HCT116 (cell line): ENCODE results near the gene CFDP1. TPM values are rescaled to one million over a fixed set of nuclear protein-coding genes. Genes with fewer than 3 reads are reported as not detected.

ENCODE experiments used
- ATAC-seq: fragments of 200-7000 bp; cut with Tn5 transposase; 2 replicates; pipeline ENCODE4 v1.9.1; 2020; ENCODE audit warnings: mild to moderate bottlenecking, moderate library complexity
- BruUV-seq: library from RNA; stranded (reverse); fragments of 400-500 nt; replicated peaks from 2 replicates; lab custom pipeline; 2021; lab: Mats Ljungman, UMichigan
- CTCF ChIA-PET: fragments of 300-600 bp; sonication (Branson Sonifier 250); formaldehyde crosslinking; loops from one replicate; lab custom pipeline; 2021; ENCODE audit warnings: antibody characterized with exemption; lab: Charles Lee
- POLR2A ChIA-PET: fragments of 300-600, 350-600 bp; sonication (Branson Sonifier 250); formaldehyde crosslinking; loops from one replicate; lab custom pipeline; 2021; ENCODE audit warnings: antibody characterized with exemption; lab: Charles Lee
- RAD21 ChIA-PET, 2 experiments: fragments of 300-600 bp; sonication (Branson Sonifier 250); formaldehyde crosslinking; loops; one replicate each; lab custom pipeline; 2023; ENCODE audit warnings: low total read pairs in 2 of 2; ENCODE audit not compliant: uncharacterized antibody in 2 of 2, unreplicated experiment in 2 of 2, low non-redundant PET in 1 of 2; lab: Charles Lee
- DNase-seq: peaks from one replicate; pipeline ENCODE4 v3.0.0-alpha.2; 2010; ENCODE audit warnings: low read depth, low spot score
- H2AFZ ChIP-seq: fragments of 200-600 bp; shearing (Covaris generic), sonication (generic); 2 replicates; pipeline ENCODE4 v1.6.1; 2017; ENCODE audit warnings: low read depth, mixed run types, mixed read lengths, antibody characterized with exemption, low read length; ENCODE audit not compliant: poor library complexity, severe bottlenecking
- H3K27ac ChIP-seq: 2 replicates; pipeline ENCODE4 v1.5.1; 2012; ENCODE audit warnings: low read depth, low read length
- H3K27me3 ChIP-seq: fragments of 200-600 bp; sonication (generic); 2 replicates; pipeline ENCODE4 v1.6.1; 2016; ENCODE audit warnings: mixed run types, low read length, mixed read lengths; ENCODE audit not compliant: insufficient read depth
- H3K36me3 ChIP-seq, 2 experiments: fragments of 200-500 bp in 1 of 2; fragments of 200-600 bp in 1 of 2; sonication (Bioruptor generic) in 1 of 2; sonication (generic) in 1 of 2; 2 replicates each; pipeline versions ENCODE4 v1.5.1 to v1.6.1; 2014 to 2016; ENCODE audit warnings: low read length in 2 of 2, inconsistent platforms in 1 of 2, mixed read lengths in 1 of 2, mixed run types in 1 of 2; ENCODE audit not compliant: insufficient read depth in 2 of 2, control insufficient read depth in 1 of 2
- H3K4me1 ChIP-seq, 2 experiments: fragments of 200-600 bp in 1 of 2; sonication (generic) in 1 of 2; 2 replicates each; pipeline versions ENCODE4 v1.5.1 to v1.6.1; 2012 to 2017; ENCODE audit warnings: low read length in 2 of 2, inconsistent platforms in 1 of 2, mild to moderate bottlenecking in 1 of 2, mixed read lengths in 1 of 2, mixed run types in 1 of 2, moderate library complexity in 1 of 2; ENCODE audit not compliant: insufficient read depth in 2 of 2, control insufficient read depth in 1 of 2
- H3K4me2 ChIP-seq: fragments of 200-600 bp; sonication (generic); 2 replicates; pipeline ENCODE4 v1.6.1; 2017; ENCODE audit warnings: mixed run types, low read length, mixed read lengths
- H3K4me3 ChIP-seq, 2 experiments: fragments of 200-600 bp in 1 of 2; sonication (generic) in 1 of 2; replicated peaks in 1 of 2; 2 replicates each; pipeline ENCODE4 v1.5.1; 2011 to 2016; ENCODE audit warnings: low read length in 2 of 2, control low read depth in 1 of 2, low read depth in 1 of 2, mild to moderate bottlenecking in 1 of 2, mixed read lengths in 1 of 2, mixed run types in 1 of 2
- H3K79me2 ChIP-seq: fragments of 200-600 bp; sonication (generic); 2 replicates; pipeline ENCODE4 v1.6.1; 2017; ENCODE audit warnings: mild to moderate bottlenecking, mixed run types, low read length, moderate library complexity, mixed read lengths; ENCODE audit not compliant: insufficient read depth
- H3K9ac ChIP-seq: fragments of 200-600 bp; sonication (generic); 2 replicates; pipeline ENCODE4 v1.6.1; 2016; ENCODE audit warnings: low read length, mixed read lengths
- H3K9me2 ChIP-seq: fragments of 200-600 bp; sonication (generic), shearing (Covaris generic); 2 replicates; pipeline ENCODE4 v1.6.1; 2017; ENCODE audit warnings: mixed run types, mild to moderate bottlenecking, moderate library complexity; ENCODE audit not compliant: insufficient read depth
- H3K9me3 ChIP-seq, 2 experiments: fragments of 200-500 bp in 1 of 2; fragments of 200-600 bp in 1 of 2; sonication (Bioruptor generic) in 1 of 2; sonication (generic) in 1 of 2; 2 replicates each; pipeline ENCODE4 v1.6.1; 2014 to 2017; ENCODE audit warnings: low read length in 2 of 2, mixed read lengths in 2 of 2, inconsistent platforms in 1 of 2, low read depth in 1 of 2, mild to moderate bottlenecking in 1 of 2, mixed run types in 1 of 2, moderate library complexity in 1 of 2; ENCODE audit not compliant: control insufficient read depth in 1 of 2, insufficient read depth in 1 of 2
- H4K20me1 ChIP-seq: fragments of 200-600 bp; sonication (generic), shearing (Covaris generic); 2 replicates; pipeline ENCODE4 v1.6.1; 2017; ENCODE audit warnings: mixed run types, mild to moderate bottlenecking, moderate library complexity; ENCODE audit not compliant: insufficient read depth
- ATF3 ChIP-seq: IDR thresholded peaks from 2 replicates; pipeline ENCODE4 v1.6.1; 2012
- CTCF ChIP-seq, 3 experiments: fragments of 200-600 bp in 1 of 3; sonication (generic) in 1 of 3; IDR thresholded peaks in 2 of 3; conservative IDR thresholded peaks in 1 of 3; 2 replicates each; pipeline ENCODE4 v1.5.1; 2012 to 2017; ENCODE audit warnings: low read depth in 2 of 3, low read length in 2 of 3, antibody characterized with exemption in 1 of 3, borderline replicate concordance in 1 of 3, control low read depth in 1 of 3, mild to moderate bottlenecking in 1 of 3, mixed read lengths in 1 of 3, mixed run types in 1 of 3, moderate library complexity in 1 of 3; ENCODE audit not compliant: insufficient read depth in 1 of 3
- EGR1 ChIP-seq: IDR thresholded peaks from 2 replicates; pipeline ENCODE4 v1.6.1; 2012; ENCODE audit warnings: low read depth
- ELF1 ChIP-seq: IDR thresholded peaks from 2 replicates; pipeline ENCODE4 v1.6.1; 2012; ENCODE audit warnings: low read depth, borderline replicate concordance
- EZH2 ChIP-seq: fragments of 200-600 bp; sonication (generic); IDR thresholded peaks from 2 replicates; pipeline ENCODE4 v1.6.1; 2017; ENCODE audit warnings: antibody characterized with exemption, mixed run types
- EZH2phosphoT487 ChIP-seq: fragments of 200-600 bp; IDR thresholded peaks from 2 replicates; pipeline ENCODE4 v1.6.1; 2018; ENCODE audit warnings: antibody characterized with exemption, borderline replicate concordance
- FOSL1 ChIP-seq: IDR thresholded peaks from 2 replicates; pipeline ENCODE4 v1.6.1; 2012; ENCODE audit warnings: low read depth
- MAX ChIP-seq: IDR thresholded peaks from 2 replicates; pipeline ENCODE4 v1.6.1; 2012
- POLR2A ChIP-seq: IDR thresholded peaks from 2 replicates; pipeline ENCODE4 v1.7.0; 2011; ENCODE audit warnings: borderline replicate concordance; ENCODE audit not compliant: insufficient read depth, insufficient read length; ENCODE audit errors: extremely low read depth
- POLR2AphosphoS5 ChIP-seq: IDR thresholded peaks from 2 replicates; pipeline ENCODE4 v1.6.1; 2011; ENCODE audit warnings: mild to moderate bottlenecking, low read depth, low read length, moderate library complexity
- RAD21 ChIP-seq: IDR thresholded peaks from 2 replicates; pipeline ENCODE4 v1.6.1; 2012; ENCODE audit warnings: low read depth, mild to moderate bottlenecking
- REST ChIP-seq: IDR thresholded peaks from 2 replicates; pipeline ENCODE4 v1.6.1; 2012; ENCODE audit warnings: low read depth
- SIN3A ChIP-seq: IDR thresholded peaks from 2 replicates; pipeline ENCODE4 v1.6.1; 2012; ENCODE audit warnings: low read depth
- SP1 ChIP-seq: IDR thresholded peaks from 2 replicates; pipeline ENCODE4 v1.6.1; 2012; ENCODE audit warnings: low read depth
- SRF ChIP-seq: IDR thresholded peaks from 2 replicates; pipeline ENCODE4 v1.6.1; 2012; ENCODE audit warnings: low read depth
- TCF7L2 ChIP-seq: IDR thresholded peaks from 2 replicates; pipeline ENCODE4 v1.7.0; 2011; ENCODE audit warnings: borderline replicate concordance, inconsistent platforms; ENCODE audit not compliant: insufficient read depth, insufficient read length; ENCODE audit errors: extremely low read depth
- YY1 ChIP-seq: IDR thresholded peaks from 2 replicates; pipeline ENCODE4 v1.6.1; 2011; ENCODE audit warnings: low read length, low read depth, moderate library complexity, mild to moderate bottlenecking; ENCODE audit not compliant: insufficient replicate concordance; ENCODE audit errors: extremely low read depth
- ZFX ChIP-seq: fragments of 450-650 bp; IDR thresholded peaks from 2 replicates; pipeline ENCODE4 v1.6.1; 2017
- ZNF274 ChIP-seq: fragments of 200-500 bp; sonication (Bioruptor generic); IDR thresholded peaks from 2 replicates; pipeline ENCODE4 v1.6.1; 2014; ENCODE audit warnings: mild to moderate bottlenecking, low read depth, low read length, inconsistent platforms
- intact Hi-C: fragments of 100-400 bp; cut with micrococcal nuclease; formaldehyde crosslinking; loops from 2 replicates; pipeline ENCODE4 v1.10.0; 2022
- total RNA-seq: library from RNA; stranded (reverse); gene quantifications from one replicate; pipeline ENCODE4 v1.2.1, GENCODE V29; 2021; ENCODE audit not compliant: unreplicated experiment

The CFDP1 gene
- total RNA-seq, 1 experiment from 2014 or later: 45.3 TPM

GRCh38 chr16:75455677-75456076 lies 22.4 kb upstream of the CFDP1 start (continued):
- TF ChIP-seq ATF3: no peak
- no peak for TF ChIP-seq SP1
- no peak for TF ChIP-seq MAX

- Histone ChIP-seq H3K4me1 (no peaks in the 10 kb centered on the region), H3K27ac (no peak overlapping the region), H3K9ac (no peak overlapping the region), H3K4me3 (no peak overlapping the region), H3K9me2 (no peaks in the 10 kb centered on the region), H3K27me3 (no peaks in the 10 kb centered on the region), H3K36me3 (peaks cover 0 to 4% of the 10 kb centered on the region in 2 experiments; a peak in 1 of 4 replicates), H3K9me3 (no peaks in the 10 kb centered on the region), H3K79me2 (peaks cover 69% of the 10 kb centered on the region), H3K4me2 (no peak overlapping the region), H4K20me1 (no peaks in the 10 kb centered on the region), H2AFZ (no peak overlapping the region)
- RAD21 ChIA-PET: no interaction called here
- POLR2A ChIA-PET: interaction anchor here (0.6 kb wide), 2 partner anchors 166 to 785 kb away, joined by 3 read pairs; no protein-coding TSS in a partner anchor
- BruUV-seq: no TSS peak
- ATAC-seq (no peak), DNase-seq (no peak)
- intact Hi-C loops: no loop called here
- CTCF ChIA-PET: no interaction called here
- TF ChIP-seq EGR1 (no peak), SIN3A (no peak), CTCF (IDR thresholded peaks at IDR 0.05 in 2 of 3, conservative IDR thresholded peaks at IDR 0.05 in 1 of 3; ENCODE audit: borderline replicate concordance in 1 of 3, insufficient read depth in 1 of 3, low read depth in 2 of 3, low read length in 2 of 3) (no peak), TCF7L2 (no peak), FOSL1 (no peak), ZFX (no peak), ZNF274 (no peak), MAX (no peak), SP1 (no peak), REST (no peak), POLR2A (no peak), EZH2phosphoT487 (no peak), ELF1 (no peak), RAD21 (no peak), EZH2 (no peak), SRF (no peak), YY1 (no peak), ATF3 (no peak), POLR2AphosphoS5 (no peak)
Observed at GRCh38 chr16:75452464-75453190, 19.3 kb upstream of the CFDP1 start.
